Measurements from ENCODE around the gene CCNY.

Gene CCNY

DNA sequence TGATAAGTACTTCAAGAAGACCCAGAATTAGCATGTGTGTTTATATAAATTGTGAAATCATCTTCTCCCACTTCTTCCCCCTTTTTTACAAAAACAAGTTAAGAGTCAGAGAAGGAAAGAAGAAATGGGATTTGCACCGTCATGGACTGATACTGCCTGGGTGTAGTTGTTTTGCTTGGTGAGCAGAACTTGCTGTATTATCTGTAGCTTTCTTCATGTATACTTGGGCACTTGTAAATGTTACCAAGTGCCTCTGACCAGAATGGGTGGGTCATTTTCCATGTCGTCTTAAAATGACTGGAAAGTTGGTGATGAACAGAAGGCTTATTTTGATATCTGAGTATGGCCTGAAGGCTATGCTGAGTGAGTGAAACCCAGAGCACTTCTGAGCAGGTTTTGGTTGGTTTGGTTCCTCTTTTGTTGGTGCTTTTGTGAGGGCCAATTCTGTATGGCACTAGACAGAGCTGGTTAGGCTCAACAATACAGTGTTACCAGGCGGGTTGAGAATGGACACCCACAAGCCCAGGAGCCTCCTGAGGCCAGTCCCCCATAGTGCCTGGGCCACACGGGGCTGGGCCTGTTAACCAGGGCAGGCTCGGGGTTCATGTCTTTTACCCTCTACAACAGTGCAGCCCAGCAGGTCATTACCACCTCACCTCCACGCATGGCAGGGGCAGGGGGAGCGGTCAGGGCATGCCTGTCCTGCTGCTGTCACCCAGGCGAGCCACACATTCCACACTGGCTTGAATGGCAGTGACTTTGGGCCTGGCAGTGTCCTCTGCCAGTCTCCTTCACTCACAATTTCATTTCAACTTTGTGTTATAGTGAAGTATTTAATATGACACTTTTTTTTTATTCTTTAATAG, 115.1 kb downstream of the CCNY start:
- no peak for TF ChIP-seq CTCF (conservative IDR thresholded peaks at IDR 0.05)
- H3K27ac ChIP-seq: 0 out of 2 replicates have a peak overlapping the region, but pooled peaks have one; percentile 4

DNA sequence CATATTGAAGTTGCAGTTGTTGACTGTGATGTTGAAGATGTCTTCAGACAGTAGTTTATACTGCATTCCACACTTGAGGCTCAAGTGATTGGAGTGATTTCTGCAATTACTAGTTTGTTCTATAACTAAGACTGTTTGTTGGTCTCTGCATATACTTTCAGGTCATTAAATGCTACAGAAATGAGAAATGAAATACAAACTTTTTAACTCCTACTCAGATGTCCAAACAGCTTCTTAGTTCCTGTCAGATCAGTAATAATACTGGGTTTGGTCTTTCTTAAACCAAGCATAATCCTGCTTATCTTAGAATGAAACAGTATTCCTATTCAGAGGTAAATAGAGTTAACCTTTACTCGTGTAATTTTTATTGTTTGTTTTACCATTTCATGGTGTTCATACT, 115.9 kb downstream of the CCNY start:
- no peak for TF ChIP-seq CTCF (conservative IDR thresholded peaks at IDR 0.05)
- 0 out of 2 replicates have a peak overlapping the region, but pooled peaks have one; percentile 4 for H3K27ac ChIP-seq

DNA sequence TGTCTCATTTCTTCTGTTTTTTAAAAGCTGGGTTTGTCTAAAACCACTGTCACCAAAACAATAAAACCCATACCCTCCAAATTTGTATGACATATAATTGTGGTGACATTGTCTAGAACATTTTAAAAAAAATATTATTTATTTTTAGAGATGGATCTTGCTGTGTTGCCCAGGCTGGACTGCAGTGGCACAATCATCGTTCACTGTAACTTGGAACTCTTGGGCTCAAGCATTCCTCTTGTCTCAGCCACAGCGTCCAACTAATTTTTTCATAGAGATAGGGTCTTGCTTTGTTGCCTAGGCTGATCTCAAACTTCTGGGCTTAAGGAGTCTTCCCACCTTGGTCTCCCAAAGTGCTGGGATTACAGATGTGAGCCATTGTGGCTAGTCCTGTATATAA, 116.5 kb downstream of the CCNY start:
- TF ChIP-seq CTCF (conservative IDR thresholded peaks at IDR 0.05): no peak
- no peak overlapping the region for H3K27ac ChIP-seq

DNA sequence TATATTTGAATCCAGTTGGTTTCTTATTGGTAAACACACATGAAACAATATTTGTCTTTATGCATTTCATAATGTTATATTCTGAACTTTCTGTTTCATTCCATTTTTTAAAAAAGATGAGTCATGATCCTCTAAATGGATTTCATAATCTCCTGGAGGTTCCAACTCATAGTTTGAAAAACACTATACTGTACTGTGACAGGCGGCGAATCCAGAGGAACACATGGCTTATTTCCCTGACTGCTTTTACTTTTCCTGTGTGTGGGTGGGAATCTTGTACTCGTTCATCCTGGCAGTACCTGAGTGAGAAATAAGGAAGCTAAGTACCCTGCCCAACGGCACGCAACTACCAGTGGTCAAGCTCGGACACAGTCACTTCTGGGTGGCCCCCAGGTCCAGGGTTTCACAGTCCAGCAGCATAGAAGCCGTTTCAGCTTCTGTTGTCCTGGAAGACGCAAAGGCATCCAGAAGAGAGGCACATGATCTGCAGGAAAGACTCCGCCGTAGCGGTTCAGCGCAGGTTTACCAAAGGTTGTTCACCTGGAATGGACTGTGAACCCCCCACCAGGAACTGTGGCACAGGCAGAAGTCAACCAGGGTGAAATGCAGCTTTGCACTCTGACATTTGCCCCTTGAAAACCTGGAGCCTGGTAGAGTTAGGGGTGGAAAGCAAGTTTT, 117.7 kb downstream of the CCNY start:
- TF ChIP-seq CTCF (conservative IDR thresholded peaks at IDR 0.05): no peak
- H3K27ac ChIP-seq: no peak overlapping the region

- no peak overlapping the region for H3K27ac ChIP-seq
- TF ChIP-seq CTCF (conservative IDR thresholded peaks at IDR 0.05): no peak
These were observed 119.9 kb downstream of the CCNY start for GRCh38 chr10:35456153-35456720.

- H3K27ac ChIP-seq: no peak overlapping the region
- TF ChIP-seq CTCF (conservative IDR thresholded peaks at IDR 0.05): no peak
These were observed 120.5 kb downstream of the CCNY start for GRCh38 chr10:35456784-35457183.
